Measurements from ENCODE around the gene KRT9. TPM values are rescaled to one million over a fixed set of nuclear protein-coding genes. Genes with fewer than 3 reads are reported as not detected.

KRT9 gene
- total RNA-seq, 1 donor: not detected

GRCh38 chr17:41520821-41521521 lies 50.9 kb downstream of the KRT9 start:
- no peak overlapping the region for H2AFZ ChIP-seq (ENCODE audit: low read length)
- no peaks in the 10 kb centered on the region for H4K20me1 ChIP-seq (ENCODE audit: insufficient read depth, low read length)
- peaks cover 18% of the 10 kb centered on the region for H3K4me1 ChIP-seq (ENCODE audit: insufficient read depth, low read length)
- no peaks in the 10 kb centered on the region for H3K36me3 ChIP-seq (ENCODE audit: insufficient read depth, low read length)
- H3K27me3 ChIP-seq (ENCODE audit: insufficient read depth, low read length): no peaks in the 10 kb centered on the region
- H3K4me3 ChIP-seq (ENCODE audit: insufficient read depth, low read length): no peak overlapping the region
- no peaks in the 10 kb centered on the region for H3K79me2 ChIP-seq (ENCODE audit: insufficient read depth, low read length)
- TF ChIP-seq CTCF (IDR thresholded peaks at IDR 0.05; ENCODE audit: extremely low read depth, low read depth, low read length): no peak
- no peak overlapping the region for H3K4me2 ChIP-seq (ENCODE audit: insufficient read depth, low read length)
- H3K9me3 ChIP-seq (ENCODE audit: low read depth, low read length): no peaks in the 10 kb centered on the region
- H3K27ac ChIP-seq (ENCODE audit: low read depth, low read length): no peak overlapping the region
- no peak for DNase-seq (ENCODE audit: insufficient read length, low spot score, missing footprints)

- H3K4me3 ChIP-seq (ENCODE audit: insufficient read depth, low read length): no peak overlapping the region
- no peaks in the 10 kb centered on the region for H3K9me3 ChIP-seq (ENCODE audit: low read depth, low read length)
- no peak for DNase-seq (ENCODE audit: insufficient read length, low spot score, missing footprints)
- H3K27me3 ChIP-seq (ENCODE audit: insufficient read depth, low read length): no peaks in the 10 kb centered on the region
- H3K36me3 ChIP-seq (ENCODE audit: insufficient read depth, low read length): no peaks in the 10 kb centered on the region
- H3K4me2 ChIP-seq (ENCODE audit: insufficient read depth, low read length): no peak overlapping the region
- peaks cover 18% of the 10 kb centered on the region for H3K4me1 ChIP-seq (ENCODE audit: insufficient read depth, low read length)
- peak overlapping the region; percentile 10 for H2AFZ ChIP-seq (ENCODE audit: low read length)
- H3K27ac ChIP-seq (ENCODE audit: low read depth, low read length): no peak overlapping the region
- no peaks in the 10 kb centered on the region for H3K79me2 ChIP-seq (ENCODE audit: insufficient read depth, low read length)
- no peaks in the 10 kb centered on the region for H4K20me1 ChIP-seq (ENCODE audit: insufficient read depth, low read length)
- TF ChIP-seq CTCF (IDR thresholded peaks at IDR 0.05; ENCODE audit: extremely low read depth, low read depth, low read length): no peak
These were observed 52.2 kb downstream of the KRT9 start for GRCh38 chr17:41519501-41520224.

GRCh38 chr17:41518789-41519449 lies 52.9 kb downstream of the KRT9 start, which contains the start of gene KRT15:
TSS of gene KRT15 (minus strand) at chr17:41518890. CDS start at chr17:41518827, 63 bp downstream.
- Histone ChIP-seq H3K27me3 (ENCODE audit: insufficient read depth, low read length) (no peaks in the 10 kb centered on the region), H3K79me2 (ENCODE audit: insufficient read depth, low read length) (no peaks in the 10 kb centered on the region), H3K9me3 (ENCODE audit: low read depth, low read length) (no peaks in the 10 kb centered on the region), H4K20me1 (ENCODE audit: insufficient read depth, low read length) (no peaks in the 10 kb centered on the region), H3K4me2 (ENCODE audit: insufficient read depth, low read length) (no peak within 1 kb of the TSS), H3K36me3 (ENCODE audit: insufficient read depth, low read length) (no peaks in the 10 kb centered on the region), H3K4me3 (ENCODE audit: insufficient read depth, low read length) (no peak within 1 kb of the TSS), H3K4me1 (ENCODE audit: insufficient read depth, low read length) (peaks cover 18% of the 10 kb centered on the region), H3K27ac (ENCODE audit: low read depth, low read length) (no peak within 1 kb of the TSS), H2AFZ (ENCODE audit: low read length) (peak within 1 kb of the TSS; percentile 63)
- DNase-seq (ENCODE audit: insufficient read length, low spot score, missing footprints): peak; percentile 89
- TF ChIP-seq CTCF (IDR thresholded peaks at IDR 0.05; ENCODE audit: extremely low read depth, low read depth, low read length): peak; percentile 12

GRCh38 chr17:41518031-41518430 lies 53.8 kb downstream of the KRT9 start:
- no peak for DNase-seq (ENCODE audit: insufficient read length, low spot score, missing footprints)
- no peaks in the 10 kb centered on the region for H3K36me3 ChIP-seq (ENCODE audit: insufficient read depth, low read length)
- no peak overlapping the region for H3K27ac ChIP-seq (ENCODE audit: low read depth, low read length)
- no peaks in the 10 kb centered on the region for H4K20me1 ChIP-seq (ENCODE audit: insufficient read depth, low read length)
- H3K4me1 ChIP-seq (ENCODE audit: insufficient read depth, low read length): peaks cover 18% of the 10 kb centered on the region
- no peaks in the 10 kb centered on the region for H3K79me2 ChIP-seq (ENCODE audit: insufficient read depth, low read length)
- H3K9me3 ChIP-seq (ENCODE audit: low read depth, low read length): no peaks in the 10 kb centered on the region
- no peak overlapping the region for H2AFZ ChIP-seq (ENCODE audit: low read length)
- no peak overlapping the region for H3K4me2 ChIP-seq (ENCODE audit: insufficient read depth, low read length)
- H3K4me3 ChIP-seq (ENCODE audit: insufficient read depth, low read length): no peak overlapping the region
- TF ChIP-seq CTCF (IDR thresholded peaks at IDR 0.05; ENCODE audit: extremely low read depth, low read depth, low read length): no peak
- no peaks in the 10 kb centered on the region for H3K27me3 ChIP-seq (ENCODE audit: insufficient read depth, low read length)
